Astrocyte (in vitro differentiated cells and primary cell): ENCODE results near the gene C3orf22.

Experiments used
- CTCF ChIP-seq: IDR thresholded peaks from 2 replicates; pipeline ENCODE4 v1.5.1; 2011; ENCODE audit warnings: low read depth, mild to moderate bottlenecking, inconsistent platforms, low read length, moderate library complexity; ENCODE audit not compliant: insufficient read depth
- EZH2 ChIP-seq: IDR thresholded peaks from 2 replicates; pipeline ENCODE4 v1.6.1; 2012; ENCODE audit warnings: mild to moderate bottlenecking, low read length, inconsistent platforms; ENCODE audit not compliant: insufficient read depth

- TF ChIP-seq CTCF (no peak), EZH2 (no peak)
Measured at GRCh38 chr3:126606001-126606400, 47.3 kb upstream of the C3orf22 start.
